ENCODE measurements around the gene PKDCC. TPM values are rescaled to one million over a fixed set of nuclear protein-coding genes. Genes with fewer than 3 reads are reported as not detected.

Gene PKDCC
- total and polyA plus RNA-seq, 10 donors: 19.8 to 81.9 (median 44.4) TPM

- H3K36me3 ChIP-seq: no peaks in the 10 kb centered on the region
- WGBS, 5 donors: 83 to 95% (median 89%) methylated on average over 3 of the region's 3 CpGs
- no peak for DNase-seq
- intact Hi-C loops (cut with DNase I; ENCODE audit: low total_unique reads): loop anchor here (5.0 kb wide), 2 partner anchors 220 to 235 kb away; no protein-coding TSS in a partner anchor
- H3K9me3 ChIP-seq: no peaks in the 10 kb centered on the region
- no peak for TF ChIP-seq POLR2A (IDR thresholded peaks at IDR 0.05)
- TF ChIP-seq, protein P1, sequence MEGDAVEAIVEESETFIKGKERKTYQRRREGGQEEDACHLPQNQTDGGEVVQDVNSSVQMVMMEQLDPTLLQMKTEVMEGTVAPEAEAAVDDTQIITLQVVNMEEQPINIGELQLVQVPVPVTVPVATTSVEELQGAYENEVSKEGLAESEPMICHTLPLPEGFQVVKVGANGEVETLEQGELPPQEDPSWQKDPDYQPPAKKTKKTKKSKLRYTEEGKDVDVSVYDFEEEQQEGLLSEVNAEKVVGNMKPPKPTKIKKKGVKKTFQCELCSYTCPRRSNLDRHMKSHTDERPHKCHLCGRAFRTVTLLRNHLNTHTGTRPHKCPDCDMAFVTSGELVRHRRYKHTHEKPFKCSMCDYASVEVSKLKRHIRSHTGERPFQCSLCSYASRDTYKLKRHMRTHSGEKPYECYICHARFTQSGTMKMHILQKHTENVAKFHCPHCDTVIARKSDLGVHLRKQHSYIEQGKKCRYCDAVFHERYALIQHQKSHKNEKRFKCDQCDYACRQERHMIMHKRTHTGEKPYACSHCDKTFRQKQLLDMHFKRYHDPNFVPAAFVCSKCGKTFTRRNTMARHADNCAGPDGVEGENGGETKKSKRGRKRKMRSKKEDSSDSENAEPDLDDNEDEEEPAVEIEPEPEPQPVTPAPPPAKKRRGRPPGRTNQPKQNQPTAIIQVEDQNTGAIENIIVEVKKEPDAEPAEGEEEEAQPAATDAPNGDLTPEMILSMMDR (IDR thresholded peaks at IDR 0.05 in 8 of 11, conservative IDR thresholded peaks at IDR 0.05 in 3 of 11): no peak
- TF ChIP-seq POLR2AphosphoS5 (IDR thresholded peaks at IDR 0.05): no peak
- peaks cover 0 to 16% (median 4%) of the 10 kb centered on the region in 6 donors for H3K4me1 ChIP-seq
- no peaks in the 10 kb centered on the region for H3K27me3 ChIP-seq (replicated peaks in 1 of 7)
- no peak overlapping the region for H3K4me3 ChIP-seq
- H3K27ac ChIP-seq: no peak overlapping the region
Observed at GRCh38 chr2:42087137-42087856, 39.5 kb downstream of the PKDCC start.

GRCh38 chr2:42087857-42088195, 40.0 kb downstream of the PKDCC start:
- intact Hi-C loops (cut with DNase I; ENCODE audit: low total_unique reads): loop anchor here (5.0 kb wide), 2 partner anchors 221 to 236 kb away; no protein-coding TSS in a partner anchor
- H3K9me3 ChIP-seq: no peaks in the 10 kb centered on the region
- H3K27ac ChIP-seq: no peak overlapping the region
- TF ChIP-seq POLR2A (IDR thresholded peaks at IDR 0.05) (no peak), POLR2AphosphoS5 (IDR thresholded peaks at IDR 0.05) (no peak)
- TF ChIP-seq, protein P1 (IDR thresholded peaks at IDR 0.05 in 8 of 11, conservative IDR thresholded peaks at IDR 0.05 in 3 of 11): no peak
- no peak for DNase-seq
- no peaks in the 10 kb centered on the region for H3K36me3 ChIP-seq
- no peaks in the 10 kb centered on the region for H3K27me3 ChIP-seq (replicated peaks in 1 of 7)
- 56 to 70% (median 66%) methylated on average over 2 of the region's 2 CpGs for WGBS, 5 donors
- H3K4me1 ChIP-seq: peaks cover 0 to 22% (median 4%) of the 10 kb centered on the region in 6 donors
- H3K4me3 ChIP-seq: no peak overlapping the region

DNA sequence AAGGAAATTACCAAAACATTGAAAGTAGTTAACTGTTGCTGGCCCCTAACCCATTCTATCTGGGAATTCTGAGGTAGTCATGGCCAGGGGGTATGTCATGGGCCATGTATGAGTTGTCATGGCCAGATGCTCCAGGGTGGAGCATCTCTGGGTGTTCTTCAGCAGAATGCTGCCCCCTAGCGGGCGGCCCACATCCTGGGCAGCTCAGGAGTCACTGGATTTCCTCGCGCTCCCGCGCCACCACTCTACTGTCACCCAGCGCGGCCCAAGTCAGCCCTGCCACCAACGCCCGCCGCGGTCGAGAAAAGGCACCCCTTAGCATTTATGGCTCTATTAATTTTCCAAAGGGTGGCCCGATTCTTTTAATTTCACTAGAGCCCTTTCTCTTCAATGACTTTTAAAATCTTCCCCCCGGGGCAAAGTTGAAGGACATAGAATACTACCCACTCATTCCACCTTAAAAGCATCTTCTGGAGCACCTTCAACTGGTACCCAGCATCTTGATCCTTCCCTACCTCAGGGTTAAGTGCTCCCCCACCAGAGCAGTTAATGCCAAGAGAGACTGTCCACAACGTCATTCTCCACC, 41.6 kb downstream of the PKDCC start:
- DNase-seq: peak; percentile 90
- H3K27ac ChIP-seq: no peak overlapping the region
- H3K27me3 ChIP-seq (replicated peaks in 1 of 7): no peaks in the 10 kb centered on the region
- H3K9me3 ChIP-seq: no peaks in the 10 kb centered on the region
- TF ChIP-seq POLR2A (IDR thresholded peaks at IDR 0.05): no peak
- TF ChIP-seq, protein P1 (IDR thresholded peaks at IDR 0.05 in 8 of 11, conservative IDR thresholded peaks at IDR 0.05 in 3 of 11): peak in 10 of 11 experiments; percentile 32 to 70 (median 52)
- 50 to 81% (median 69%) methylated on average over 16 of the region's 16 CpGs for WGBS, 5 donors
- H3K4me3 ChIP-seq: no peak overlapping the region
- intact Hi-C loops (cut with DNase I; ENCODE audit: low total_unique reads): loop anchor here (5.0 kb wide), 2 partner anchors 222 to 237 kb away; no protein-coding TSS in a partner anchor
- no peaks in the 10 kb centered on the region for H3K36me3 ChIP-seq
- H3K4me1 ChIP-seq: peaks cover 0 to 25% (median 4%) of the 10 kb centered on the region in 6 donors

DNA sequence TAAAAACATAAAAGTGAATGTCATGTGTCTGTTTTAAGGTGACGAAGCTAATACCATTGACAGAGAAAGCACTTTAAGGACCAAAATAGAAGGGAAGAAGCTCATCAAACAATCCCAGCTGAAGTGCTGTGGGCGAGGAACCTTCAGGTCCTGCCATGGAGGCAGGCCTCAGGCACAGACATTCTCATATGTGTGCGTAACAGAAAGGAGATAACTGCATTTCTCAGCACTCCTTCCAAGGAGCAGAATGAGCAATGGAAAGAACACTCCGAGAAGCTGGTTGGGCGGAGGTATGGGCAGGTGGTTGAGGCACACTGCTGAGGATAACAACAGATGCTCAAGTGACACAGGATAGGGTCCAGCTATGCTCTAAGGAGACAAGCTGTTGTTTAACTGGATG, 42.4 kb downstream of the PKDCC start:
- no peaks in the 10 kb centered on the region for H3K27me3 ChIP-seq (replicated peaks in 1 of 7)
- intact Hi-C loops (cut with DNase I; ENCODE audit: low total_unique reads): loop anchor here (10.0 kb wide), 2 partner anchors 145 to 235 kb away; no protein-coding TSS in a partner anchor
- no peaks in the 10 kb centered on the region for H3K9me3 ChIP-seq
- no peaks in the 10 kb centered on the region for H3K36me3 ChIP-seq
- no peak for TF ChIP-seq POLR2A (IDR thresholded peaks at IDR 0.05)
- TF ChIP-seq, protein P1 (IDR thresholded peaks at IDR 0.05 in 8 of 11, conservative IDR thresholded peaks at IDR 0.05 in 3 of 11): no peak
- TF ChIP-seq POLR2AphosphoS5 (IDR thresholded peaks at IDR 0.05): no peak
- no peak for DNase-seq
- H3K4me3 ChIP-seq: no peak overlapping the region
- H3K27ac ChIP-seq: no peak overlapping the region
- H3K4me1 ChIP-seq: peaks cover 0 to 25% (median 4%) of the 10 kb centered on the region in 6 donors
- WGBS, 5 donors: 93 to 97% (median 95%) methylated on average over 5 of the region's 5 CpGs
